ENCODE data around the gene IQSEC1.

DNA sequence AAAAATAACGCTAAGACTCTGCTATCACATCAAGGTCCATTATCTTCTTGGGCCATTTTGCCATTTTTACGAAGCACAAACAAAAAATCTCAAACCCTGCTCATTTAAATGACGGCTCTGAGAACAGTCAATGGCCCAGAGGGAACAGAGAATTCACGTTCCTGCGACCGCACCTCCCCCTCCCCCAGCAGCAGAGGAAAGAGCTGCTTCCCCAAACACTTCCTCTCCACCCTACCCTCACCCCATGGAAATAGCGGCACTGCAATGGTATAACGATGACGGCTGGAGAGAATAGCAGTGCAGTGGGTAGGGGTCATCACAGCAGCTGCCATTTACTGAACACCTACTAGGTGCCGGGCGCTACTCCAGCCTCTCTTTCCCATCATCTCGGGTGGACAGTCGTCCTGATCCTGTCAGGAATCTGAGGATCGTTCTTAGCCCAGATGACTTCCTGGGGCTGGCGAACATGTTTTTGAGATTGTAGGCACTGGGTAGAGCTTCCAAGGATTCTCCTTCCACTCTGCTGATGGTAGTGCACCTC is 113.3 kb downstream of the IQSEC1 start:
- TF ChIP-seq GATA3 (IDR thresholded peaks at IDR 0.05; ENCODE audit: low read depth, low read length) (no peak), GATA2 (IDR thresholded peaks at IDR 0.05; ENCODE audit: low read depth, low read length) (no peak)
